DOHH2 (cell line): ENCODE results near the gene CEP95.

Source experiments
- H3F3A ChIP-seq: fragments of 200-600 bp; sonication (generic), shearing (Covaris generic); 2 replicates; pipeline ENCODE4 v1.6.0; 2016; ENCODE audit warnings: antibody characterized with exemption, mild to moderate bottlenecking; ENCODE audit not compliant: control insufficient read depth, insufficient read depth
- H3K27ac ChIP-seq: fragments of 200-600 bp; sonication (generic); 2 replicates; pipeline ENCODE4 v1.5.1; 2014; ENCODE audit warnings: low read depth, mild to moderate bottlenecking, low read length, moderate library complexity
- H3K27me3 ChIP-seq: fragments of 200-600 bp; sonication (generic); 2 replicates; pipeline ENCODE4 v1.6.1; 2014; ENCODE audit warnings: mild to moderate bottlenecking, low read length, mixed read lengths; ENCODE audit not compliant: control insufficient read depth
- H3K36me3 ChIP-seq: fragments of 200-600 bp; sonication (generic); 2 replicates; pipeline ENCODE4 v1.6.1; 2014; ENCODE audit warnings: mild to moderate bottlenecking, low read length, moderate library complexity, mixed read lengths; ENCODE audit not compliant: control insufficient read depth
- H3K4me1 ChIP-seq: fragments of 200-600 bp; sonication (generic); 2 replicates; pipeline ENCODE4 v1.6.1; 2014; ENCODE audit warnings: mild to moderate bottlenecking, low read length, mixed read lengths; ENCODE audit not compliant: control insufficient read depth
- H3K4me2 ChIP-seq: fragments of 200-600 bp; sonication (generic); 2 replicates; pipeline ENCODE4 v1.6.0; 2014; ENCODE audit warnings: mild to moderate bottlenecking, low read length, moderate library complexity
- H3K4me3 ChIP-seq: fragments of 200-600 bp; sonication (generic); 2 replicates; pipeline ENCODE4 v1.5.1; 2014; ENCODE audit warnings: mild to moderate bottlenecking, low read length, mixed read lengths
- H3K79me2 ChIP-seq: fragments of 200-600 bp; sonication (generic); 2 replicates; pipeline ENCODE4 v1.6.1; 2014; ENCODE audit warnings: mild to moderate bottlenecking, low read length, mixed read lengths; ENCODE audit not compliant: control insufficient read depth
- H3K9me2 ChIP-seq: fragments of 200-600 bp; sonication (generic); replicated peaks from 2 replicates; pipeline ENCODE4 v1.6.1; 2014; ENCODE audit warnings: mild to moderate bottlenecking, low read length, mixed read lengths; ENCODE audit not compliant: control insufficient read depth
- H3K9me3 ChIP-seq: fragments of 200-600 bp; sonication (generic); 2 replicates; pipeline ENCODE4 v1.6.1; 2014; ENCODE audit warnings: antibody characterized with exemption, low read length, mixed read lengths; ENCODE audit not compliant: control insufficient read depth, insufficient read depth
- H4K20me1 ChIP-seq: fragments of 200-600 bp; sonication (generic); 2 replicates; pipeline ENCODE4 v1.6.0; 2014; ENCODE audit warnings: low read depth, mild to moderate bottlenecking, antibody characterized with exemption, low read length, moderate library complexity; ENCODE audit not compliant: control insufficient read depth, insufficient read depth
- EZH2phosphoT487 ChIP-seq: fragments of 200-600 bp; sonication (generic); IDR thresholded peaks from 2 replicates; pipeline ENCODE4 v1.6.1; 2017; ENCODE audit warnings: borderline replicate concordance, mild to moderate bottlenecking, antibody characterized with exemption, low read length, moderate library complexity, mixed read lengths
- TF ChIP-seq, protein P1 (sequence below): fragments of 200-600 bp; sonication (generic); IDR thresholded peaks from one replicate; pipeline ENCODE4 v1.5.1; 2014; ENCODE audit warnings: antibody characterized with exemption, mild to moderate bottlenecking, low read depth, low read length; ENCODE audit not compliant: poor library complexity, severe bottlenecking

Gene CEP95

DNA sequence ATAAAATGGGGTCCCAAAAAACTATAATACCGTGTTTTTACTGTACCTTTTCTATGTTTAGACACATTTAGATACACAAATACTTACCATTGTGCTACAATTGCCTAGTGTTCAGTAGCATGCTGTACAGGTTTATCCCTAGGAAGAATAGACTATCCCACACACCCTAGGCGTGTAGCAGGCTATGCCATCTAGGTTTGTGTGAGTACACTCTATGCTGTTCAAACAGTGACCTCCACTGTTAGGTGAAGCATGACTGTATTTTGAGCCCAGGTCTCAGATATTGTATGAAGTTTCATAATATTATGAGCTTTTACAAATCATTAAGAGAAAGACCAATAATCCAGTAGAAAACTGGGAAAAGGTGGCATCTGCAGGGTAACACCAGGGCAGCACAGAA is 34.2 kb upstream of the CEP95 start:
- H3K4me3 ChIP-seq, result no peak overlapping the region
- peaks cover 21% of the 10 kb centered on the region for H3K4me1 ChIP-seq
- no peak overlapping the region for H3K27ac ChIP-seq
- no peaks in the 10 kb centered on the region for H4K20me1 ChIP-seq
- no peaks in the 10 kb centered on the region for H3K79me2 ChIP-seq
- H3K9me2 ChIP-seq, result no peaks in the 10 kb centered on the region
- no peaks in the 10 kb centered on the region for H3K27me3 ChIP-seq
- no peaks in the 10 kb centered on the region for H3K9me3 ChIP-seq
- H3F3A ChIP-seq, result peaks cover 25% of the 10 kb centered on the region
- no peak for TF ChIP-seq EZH2phosphoT487
- TF ChIP-seq, protein P1, sequence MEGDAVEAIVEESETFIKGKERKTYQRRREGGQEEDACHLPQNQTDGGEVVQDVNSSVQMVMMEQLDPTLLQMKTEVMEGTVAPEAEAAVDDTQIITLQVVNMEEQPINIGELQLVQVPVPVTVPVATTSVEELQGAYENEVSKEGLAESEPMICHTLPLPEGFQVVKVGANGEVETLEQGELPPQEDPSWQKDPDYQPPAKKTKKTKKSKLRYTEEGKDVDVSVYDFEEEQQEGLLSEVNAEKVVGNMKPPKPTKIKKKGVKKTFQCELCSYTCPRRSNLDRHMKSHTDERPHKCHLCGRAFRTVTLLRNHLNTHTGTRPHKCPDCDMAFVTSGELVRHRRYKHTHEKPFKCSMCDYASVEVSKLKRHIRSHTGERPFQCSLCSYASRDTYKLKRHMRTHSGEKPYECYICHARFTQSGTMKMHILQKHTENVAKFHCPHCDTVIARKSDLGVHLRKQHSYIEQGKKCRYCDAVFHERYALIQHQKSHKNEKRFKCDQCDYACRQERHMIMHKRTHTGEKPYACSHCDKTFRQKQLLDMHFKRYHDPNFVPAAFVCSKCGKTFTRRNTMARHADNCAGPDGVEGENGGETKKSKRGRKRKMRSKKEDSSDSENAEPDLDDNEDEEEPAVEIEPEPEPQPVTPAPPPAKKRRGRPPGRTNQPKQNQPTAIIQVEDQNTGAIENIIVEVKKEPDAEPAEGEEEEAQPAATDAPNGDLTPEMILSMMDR, result no peak
- H3K36me3 ChIP-seq, result peaks cover 65% of the 10 kb centered on the region
- H3K4me2 ChIP-seq, result no peak overlapping the region

GRCh38 chr17:64477849-64478248 is 28.9 kb upstream of the CEP95 start:
- no peaks in the 10 kb centered on the region for H4K20me1 ChIP-seq
- no peaks in the 10 kb centered on the region for H3K27me3 ChIP-seq
- no peaks in the 10 kb centered on the region for H3K79me2 ChIP-seq
- no peak for TF ChIP-seq EZH2phosphoT487
- TF ChIP-seq, protein P1, result no peak
- peaks cover 16% of the 10 kb centered on the region for H3K4me1 ChIP-seq
- peaks cover 28% of the 10 kb centered on the region for H3F3A ChIP-seq
- H3K27ac ChIP-seq, result no peak overlapping the region
- no peak overlapping the region for H3K4me2 ChIP-seq
- peaks cover 64% of the 10 kb centered on the region for H3K36me3 ChIP-seq
- H3K9me3 ChIP-seq, result no peaks in the 10 kb centered on the region
- no peak overlapping the region for H3K4me3 ChIP-seq
- H3K9me2 ChIP-seq, result no peaks in the 10 kb centered on the region

GRCh38 chr17:64480951-64481350 is 25.8 kb upstream of the CEP95 start:
- H3K4me1 ChIP-seq, result no peaks in the 10 kb centered on the region
- no peaks in the 10 kb centered on the region for H3K27me3 ChIP-seq
- no peaks in the 10 kb centered on the region for H3K9me3 ChIP-seq
- H3K9me2 ChIP-seq, result no peaks in the 10 kb centered on the region
- peaks cover 73% of the 10 kb centered on the region for H3K36me3 ChIP-seq
- TF ChIP-seq, protein P1, result no peak
- TF ChIP-seq EZH2phosphoT487, result no peak
- no peak overlapping the region for H3K4me3 ChIP-seq
- no peak overlapping the region for H3K4me2 ChIP-seq
- no peaks in the 10 kb centered on the region for H3K79me2 ChIP-seq
- no peaks in the 10 kb centered on the region for H4K20me1 ChIP-seq
- H3F3A ChIP-seq, result peaks cover 22% of the 10 kb centered on the region
- no peak overlapping the region for H3K27ac ChIP-seq

DNA sequence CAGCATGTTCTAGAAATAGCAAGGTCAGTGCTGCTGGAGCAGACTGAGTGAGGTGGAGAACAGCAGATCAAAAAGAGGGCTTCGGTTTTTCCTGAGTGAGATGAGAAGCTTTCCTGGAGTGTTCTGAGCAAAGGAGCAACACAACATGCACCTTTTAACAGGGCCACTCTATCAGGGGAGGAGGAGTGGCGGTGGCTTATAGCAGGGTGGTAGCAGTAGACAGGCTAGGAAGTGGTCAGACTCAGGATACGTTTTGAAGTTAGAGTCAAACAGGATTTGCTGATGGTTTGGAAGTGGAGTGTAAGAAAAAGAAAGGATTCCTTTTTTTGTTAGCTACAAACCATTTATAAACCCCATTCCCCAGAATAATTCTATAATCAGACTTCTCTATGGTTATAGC is 22.4 kb upstream of the CEP95 start:
- peaks cover 3% of the 10 kb centered on the region; the same call in 1 of the 2 replicates for H3F3A ChIP-seq
- no peak for TF ChIP-seq EZH2phosphoT487
- H3K27ac ChIP-seq, result no peak overlapping the region
- peaks cover 78% of the 10 kb centered on the region for H3K36me3 ChIP-seq
- no peaks in the 10 kb centered on the region for H3K4me1 ChIP-seq
- no peaks in the 10 kb centered on the region for H3K79me2 ChIP-seq
- no peaks in the 10 kb centered on the region for H3K9me3 ChIP-seq
- H4K20me1 ChIP-seq, result no peaks in the 10 kb centered on the region
- H3K4me3 ChIP-seq, result no peak overlapping the region
- H3K9me2 ChIP-seq, result no peaks in the 10 kb centered on the region
- H3K4me2 ChIP-seq, result no peak overlapping the region
- H3K27me3 ChIP-seq, result no peaks in the 10 kb centered on the region
